ENCODE data around the gene ANKRD24. TPM values are rescaled to one million over a fixed set of nuclear protein-coding genes. Genes with fewer than 3 reads are reported as not detected.
"Not testable (repeated sequence)": the region's sequence is repeated elsewhere in the genome, so short reads cannot be mapped to it uniquely, and the experiment has no call there.

ANKRD24 gene
- total RNA-seq, 3 donors from 2014 or later (not counting 1 experiment from before 2014, with no cell fraction given): 0.65 to 2.2 (median 0.71) TPM

GRCh38 chr19:4268816-4269430, 86.4 kb downstream of the ANKRD24 start:
- Histone ChIP-seq H3K27ac (ENCODE audit: low read length) (no peak overlapping the region), H3K4me3 (ENCODE audit: low read length) (no peak overlapping the region), H3K36me3 (ENCODE audit: control insufficient read depth, insufficient read depth, low read length) (peaks cover 36% of the 10 kb centered on the region), H3K4me1 (ENCODE audit: control insufficient read depth, insufficient read depth, low read length) (peaks cover 37% of the 10 kb centered on the region), H3K9me3 (ENCODE audit: control insufficient read depth, insufficient read depth, low read length) (no peaks in the 10 kb centered on the region), H3K27me3 (ENCODE audit: control insufficient read depth, insufficient read depth, low read length) (no peaks in the 10 kb centered on the region)
- no peaks in the 10 kb centered on the region for H3K27me3 Mint-ChIP-seq (ENCODE audit: low read depth in 2 of 2)
- H3K4me3 Mint-ChIP-seq: no peak overlapping the region
- H3K36me3 Mint-ChIP-seq: no peaks in the 10 kb centered on the region
- 93% methylated on average over 13 of the region's 13 CpGs for WGBS (ENCODE audit: insufficient coverage)
- intact Hi-C loops (cut with micrococcal nuclease): loop anchor here (5.0 to 10.0 kb wide), 3 partner anchors 33 to 256 kb away; partner anchors contain the start of genes CHAF1A, FSD1, SH3GL1 and TMIGD2
- H3K4me1 Mint-ChIP-seq: peaks cover 32 to 39% of the 10 kb centered on the region in 2 donors
- no peak for ATAC-seq
- H3K9me3 Mint-ChIP-seq: no peaks in the 10 kb centered on the region
- DNase-seq: no peak
- TF ChIP-seq CTCF (IDR thresholded peaks at IDR 0.05): no peak
- no peak overlapping the region for H3K27ac Mint-ChIP-seq

DNA sequence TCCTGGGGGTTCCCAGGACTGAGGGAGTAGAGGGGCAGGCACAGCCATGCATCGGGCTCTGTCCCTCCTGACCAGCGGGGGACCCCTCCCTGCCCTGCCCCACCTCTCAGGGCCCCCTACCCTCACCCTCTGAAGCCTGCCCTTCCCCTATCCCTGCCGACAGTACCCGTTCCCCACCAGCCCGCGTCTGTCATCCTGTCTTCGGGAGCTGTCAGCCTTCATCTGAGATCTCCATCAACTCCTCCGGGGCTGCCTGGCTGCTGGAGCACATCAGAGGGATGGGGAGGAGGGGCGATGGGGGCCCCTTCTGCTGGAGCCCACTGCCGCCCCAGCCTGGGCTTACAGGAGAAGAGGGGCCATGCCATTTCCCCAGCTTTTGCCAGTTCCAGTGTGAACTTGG, 90.4 kb downstream of the ANKRD24 start:
- Mint-ChIP-seq H3K4me1 (peaks cover 3 to 7% of the 10 kb centered on the region in 2 donors), H3K27me3 (ENCODE audit: low read depth in 2 of 2) (no peaks in the 10 kb centered on the region), H3K27ac (no peak overlapping the region), H3K9me3 (no peaks in the 10 kb centered on the region), H3K36me3 (no peaks in the 10 kb centered on the region), H3K4me3 (no peak overlapping the region)
- intact Hi-C loops (cut with micrococcal nuclease): no loop called here
- ATAC-seq (no peak), DNase-seq (no peak)
- peaks cover 23% of the 10 kb centered on the region for H3K36me3 ChIP-seq (ENCODE audit: control insufficient read depth, insufficient read depth, low read length)
- H3K4me3 ChIP-seq (ENCODE audit: low read length): no peak overlapping the region
- H3K27ac ChIP-seq (ENCODE audit: low read length): no peak overlapping the region
- H3K27me3 ChIP-seq (ENCODE audit: control insufficient read depth, insufficient read depth, low read length): no peaks in the 10 kb centered on the region
- WGBS (ENCODE audit: insufficient coverage): 92% methylated on average over 10 of the region's 10 CpGs
- H3K9me3 ChIP-seq (ENCODE audit: control insufficient read depth, insufficient read depth, low read length): no peaks in the 10 kb centered on the region
- no peaks in the 10 kb centered on the region for H3K4me1 ChIP-seq (ENCODE audit: control insufficient read depth, insufficient read depth, low read length)
- TF ChIP-seq CTCF (IDR thresholded peaks at IDR 0.05): no peak

GRCh38 chr19:4274321-4274686, 91.8 kb downstream of the ANKRD24 start:
- H3K4me1 Mint-ChIP-seq; H3K27me3 ChIP-seq (ENCODE audit: control insufficient read depth, insufficient read depth, low read length); H3K4me3 ChIP-seq (ENCODE audit: low read length); H3K36me3 Mint-ChIP-seq; intact Hi-C loops (cut with micrococcal nuclease); H3K27ac Mint-ChIP-seq; DNase-seq; H3K4me1 ChIP-seq (ENCODE audit: control insufficient read depth, insufficient read depth, low read length); H3K9me3 Mint-ChIP-seq; H3K27ac ChIP-seq (ENCODE audit: low read length); ATAC-seq; H3K27me3 Mint-ChIP-seq (ENCODE audit: low read depth in 2 of 2); H3K4me3 Mint-ChIP-seq; H3K9me3 ChIP-seq (ENCODE audit: control insufficient read depth, insufficient read depth, low read length): not testable (repeated sequence)
- WGBS (ENCODE audit: insufficient coverage): 94% methylated on average over 6 of the region's 6 CpGs
- H3K36me3 ChIP-seq (ENCODE audit: control insufficient read depth, insufficient read depth, low read length): peaks cover 11% of the 10 kb centered on the region

Other genes with a start within 250 kb of the ANKRD24 start
- gene NMRK2, start 249.6 kb upstream of the ANKRD24 start, total RNA-seq: not detected
- gene DAPK3, start 211.6 kb upstream of the ANKRD24 start, total RNA-seq: 10 to 100 TPM; 54.3 to 66.4 (median 58.1) TPM
- 1,000 to 10,000 TPM; 1,302 to 1,442 (median 1,437) TPM for gene EEF2, start 197.2 kb upstream of the ANKRD24 start, total RNA-seq
- 10 to 100 TPM; 25.4 to 39.4 (median 26.8) TPM for gene PIAS4, start 175.0 kb upstream of the ANKRD24 start, total RNA-seq
- gene ZBTB7A, start 115.8 kb upstream of the ANKRD24 start, total RNA-seq: 10 to 100 TPM; 81.6 to 97.7 (median 82.9) TPM
- 100 to 1,000 TPM; 137 to 154 (median 152) TPM for gene MAP2K2, start 58.6 kb upstream of the ANKRD24 start, total RNA-seq
- under 1 TPM in 2 of 3 donors, not detected in 1; 0.43 to 0.70 TPM for gene CREB3L3, start 29.1 kb upstream of the ANKRD24 start, total RNA-seq
- gene SIRT6, start 126 bp upstream of the ANKRD24 start, total RNA-seq: 10 to 100 TPM; 29.5 to 37.4 (median 30.5) TPM
- not detected for gene EBI3, start 46.8 kb downstream of the ANKRD24 start, total RNA-seq
- 10 to 100 TPM; 37.7 to 39.5 (median 38.5) TPM for gene YJU2, start 64.4 kb downstream of the ANKRD24 start, total RNA-seq
- under 1 TPM in 1 of 3 donors, not detected in 2; 0.20 TPM for gene SHD, start 96.6 kb downstream of the ANKRD24 start, total RNA-seq
- 10 to 100 TPM; 33.8 to 45.3 (median 41.1) TPM for gene TMIGD2, start 119.7 kb downstream of the ANKRD24 start, total RNA-seq
- 10 to 100 TPM; 15.5 to 18.2 (median 16.4) TPM for gene FSD1, start 121.9 kb downstream of the ANKRD24 start, total RNA-seq
- 1 to 10 TPM; 1.4 to 3.3 (median 2.0) TPM for gene STAP2, start 156.1 kb downstream of the ANKRD24 start, total RNA-seq
- 10 to 100 TPM; 30.4 to 38.4 (median 31.1) TPM for gene MPND, start 160.9 kb downstream of the ANKRD24 start, total RNA-seq
- 10 to 100 TPM; 43.9 to 55.7 (median 49.2) TPM for gene SH3GL1, start 217.9 kb downstream of the ANKRD24 start, total RNA-seq
- gene CHAF1A, start 220.0 kb downstream of the ANKRD24 start, total RNA-seq: 10 to 100 TPM; 34.4 to 40.8 (median 35.2) TPM